Measurements from ENCODE around the gene TINCR.

Gene TINCR

GRCh38 chr19:5590151-5590864 lies 22.6 kb upstream of the TINCR start:
- in situ Hi-C loops (cut with HindIII; ENCODE audit: low sequenced_read_pairs) = no loop called here

GRCh38 chr19:5588906-5589676 lies 21.3 kb upstream of the TINCR start:
- in situ Hi-C loops (cut with HindIII; ENCODE audit: low sequenced_read_pairs) = loop anchor here (10.0 kb wide), 1 partner anchor 534 kb away; no protein-coding TSS in a partner anchor

- in situ Hi-C loops (cut with HindIII; ENCODE audit: low sequenced_read_pairs) = loop anchor here (10.0 kb wide), 1 partner anchor 534 kb away; no protein-coding TSS in a partner anchor
These were observed 20.7 kb upstream of the TINCR start for GRCh38 chr19:5588441-5588840.

GRCh38 chr19:5587661-5588060 lies 19.9 kb upstream of the TINCR start:
- in situ Hi-C loops (cut with HindIII; ENCODE audit: low sequenced_read_pairs) = loop anchor here (10.0 kb wide), 1 partner anchor 533 kb away; no protein-coding TSS in a partner anchor

GRCh38 chr19:5587071-5587455 lies 19.3 kb upstream of the TINCR start:
- in situ Hi-C loops (cut with HindIII; ENCODE audit: low sequenced_read_pairs) = loop anchor here (10.0 kb wide), 1 partner anchor 532 kb away; no protein-coding TSS in a partner anchor

GRCh38 chr19:5586300-5587070 lies 18.7 kb upstream of the TINCR start:
- in situ Hi-C loops (cut with HindIII; ENCODE audit: low sequenced_read_pairs) = loop anchor here (10.0 kb wide), 1 partner anchor 532 kb away; no protein-coding TSS in a partner anchor

GRCh38 chr19:5585461-5586299 lies 17.9 kb upstream of the TINCR start:
- in situ Hi-C loops (cut with HindIII; ENCODE audit: low sequenced_read_pairs) = loop anchor here (10.0 kb wide), 1 partner anchor 531 kb away; no protein-coding TSS in a partner anchor

- in situ Hi-C loops (cut with HindIII; ENCODE audit: low sequenced_read_pairs) = loop anchor here (10.0 kb wide), 1 partner anchor 525 kb away; no protein-coding TSS in a partner anchor
These were observed 12.4 kb upstream of the TINCR start for GRCh38 chr19:5580161-5580571.

- in situ Hi-C loops (cut with HindIII; ENCODE audit: low sequenced_read_pairs) = loop anchor here (10.0 kb wide), 1 partner anchor 525 kb away; no protein-coding TSS in a partner anchor
These were observed 11.9 kb upstream of the TINCR start for GRCh38 chr19:5579697-5580096.

- in situ Hi-C loops (cut with HindIII; ENCODE audit: low sequenced_read_pairs) = no loop called here
These were observed 11.5 kb upstream of the TINCR start for GRCh38 chr19:5579286-5579685.

- in situ Hi-C loops (cut with HindIII; ENCODE audit: low sequenced_read_pairs) = no loop called here
These were observed 10.5 kb upstream of the TINCR start for GRCh38 chr19:5578097-5578846.

GRCh38 chr19:5575590-5575989 lies 7.8 kb upstream of the TINCR start:
- in situ Hi-C loops (cut with HindIII; ENCODE audit: low sequenced_read_pairs) = no loop called here

- in situ Hi-C loops (cut with HindIII; ENCODE audit: low sequenced_read_pairs) = no loop called here
These were observed 5.0 kb upstream of the TINCR start for GRCh38 chr19:5572556-5573286.

- in situ Hi-C loops (cut with HindIII; ENCODE audit: low sequenced_read_pairs) = no loop called here
These were observed 4.0 kb upstream of the TINCR start for GRCh38 chr19:5571777-5572176.

GRCh38 chr19:5567970-5568407 lies 236 bp upstream of the TINCR start:
- in situ Hi-C loops (cut with HindIII; ENCODE audit: low sequenced_read_pairs) = no loop called here

GRCh38 chr19:5564930-5565329 lies 2.8 kb downstream of the TINCR start:
- in situ Hi-C loops (cut with HindIII; ENCODE audit: low sequenced_read_pairs) = no loop called here

GRCh38 chr19:5563935-5564612 lies 3.7 kb downstream of the TINCR start:
- in situ Hi-C loops (cut with HindIII; ENCODE audit: low sequenced_read_pairs) = no loop called here

- in situ Hi-C loops (cut with HindIII; ENCODE audit: low sequenced_read_pairs) = no loop called here
These were observed 4.7 kb downstream of the TINCR start for GRCh38 chr19:5563008-5563431.

All from endothelial cell of hepatic sinusoid (primary cell).